ENCODE results near the gene C3orf62.
"Not testable (repeated sequence)": the region's sequence is repeated elsewhere in the genome, so short reads cannot be mapped to it uniquely, and the experiment has no call there.

Gene C3orf62

GRCh38 chr3:49266410-49267095 lies 10.5 kb downstream of the C3orf62 start:
- DNase-seq: no peak

GRCh38 chr3:49265661-49266386 lies 11.2 kb downstream of the C3orf62 start:
- DNase-seq: no peak

DNA sequence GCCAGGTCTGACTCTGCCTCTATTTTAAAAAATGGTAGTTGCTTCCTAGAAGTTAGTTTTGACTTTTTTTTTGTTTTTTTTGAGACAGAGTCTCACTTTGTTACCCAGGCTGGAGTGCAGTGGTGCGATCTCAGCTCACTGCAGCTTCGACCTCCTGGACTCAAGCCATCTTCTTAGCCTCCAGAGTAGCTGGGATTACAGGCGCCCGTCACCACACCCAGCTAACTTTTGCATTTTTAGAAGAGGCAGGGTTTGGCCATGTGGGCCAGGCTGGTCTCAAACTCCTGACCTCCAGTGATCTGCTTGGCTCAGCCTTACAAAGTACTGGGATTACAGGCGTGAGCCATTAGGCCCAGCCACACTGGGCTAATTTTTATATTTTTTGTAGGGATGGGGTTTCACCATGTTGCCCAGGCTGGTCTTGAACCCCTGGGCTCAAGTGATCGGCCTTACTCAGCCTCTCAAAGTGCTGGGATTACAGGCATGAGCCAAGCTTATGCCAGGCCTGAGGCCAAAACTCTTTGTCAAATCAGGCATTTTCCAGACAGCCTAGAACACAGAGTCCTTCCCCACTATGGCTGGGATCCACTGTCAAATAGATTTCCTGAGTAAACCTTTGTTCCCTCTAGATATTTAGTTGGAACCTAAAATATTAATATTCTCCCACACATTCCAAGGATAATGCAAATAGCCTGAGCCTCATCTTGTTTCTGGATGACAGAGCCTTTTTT lies 13.7 kb downstream of the C3orf62 start:
- DNase-seq: no peak

GRCh38 chr3:49260806-49261324 lies 16.2 kb downstream of the C3orf62 start:
- DNase-seq: peak; percentile 34

- no peak for DNase-seq
These were observed 19.8 kb downstream of the C3orf62 start for GRCh38 chr3:49257187-49257586.

DNA sequence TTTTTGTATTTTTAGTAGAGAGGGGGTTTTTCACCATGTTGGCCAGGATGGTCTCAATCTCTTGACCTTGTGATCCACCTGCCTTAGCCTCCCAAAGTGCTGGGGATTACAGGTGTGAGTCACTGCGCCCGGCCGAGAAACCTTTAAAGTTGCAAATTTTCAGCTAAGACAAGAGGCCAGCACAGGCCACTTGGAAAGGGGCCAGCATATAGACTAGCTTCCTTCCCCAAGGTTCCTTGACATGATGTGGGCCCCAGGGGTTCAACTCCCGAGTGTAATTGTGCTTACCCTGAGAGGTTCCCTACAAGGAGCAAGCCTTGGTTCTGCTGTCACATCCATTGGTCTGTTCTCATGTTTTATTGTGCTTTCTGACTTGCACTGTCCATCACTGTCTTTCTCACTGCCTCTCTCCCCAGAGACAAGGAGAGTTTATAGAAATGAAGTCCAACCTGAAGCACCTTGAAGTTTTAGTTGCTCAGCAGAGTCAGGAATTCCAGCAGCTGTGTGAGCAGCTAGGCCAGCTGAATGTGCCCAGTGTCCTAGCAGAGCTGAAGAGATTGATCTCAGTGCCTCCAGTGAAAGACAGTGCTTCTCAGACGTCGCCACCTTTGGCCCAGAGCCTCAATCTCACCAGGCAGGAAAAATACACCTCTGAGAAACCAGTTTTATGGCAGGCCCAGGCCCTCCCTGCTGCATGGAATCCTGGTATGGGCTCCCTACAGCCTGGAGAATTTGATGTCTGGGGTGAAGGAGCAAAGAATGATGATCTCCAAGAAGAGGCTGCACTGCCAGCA lies 21.1 kb downstream of the C3orf62 start:
- DNase-seq: no peak

GRCh38 chr3:49255112-49255511 lies 21.9 kb downstream of the C3orf62 start:
- no peak for DNase-seq

- DNase-seq: no peak
These were observed 23.5 kb downstream of the C3orf62 start for GRCh38 chr3:49253512-49253911.

DNA sequence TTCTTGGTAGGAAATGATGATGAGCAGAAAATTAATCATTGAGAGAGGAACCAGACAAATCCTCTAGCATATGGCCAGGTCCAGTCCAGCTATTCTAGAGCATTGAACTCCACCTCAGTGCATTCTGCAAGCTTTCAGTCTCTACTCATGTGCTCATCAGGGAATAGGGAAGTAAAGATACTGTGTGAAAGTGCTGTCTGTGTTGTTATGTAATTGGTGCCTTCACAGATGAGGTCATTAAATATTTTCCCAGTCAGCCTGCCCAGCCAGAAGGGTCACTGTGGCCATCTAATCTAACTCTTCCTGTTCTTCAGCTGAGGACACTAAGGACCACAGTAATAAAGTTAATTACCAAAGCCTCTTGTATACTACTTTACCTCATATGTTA lies 28.2 kb downstream of the C3orf62 start:
- peak; percentile 93 for DNase-seq

GRCh38 chr3:49244581-49245205 lies 32.3 kb downstream of the C3orf62 start:
- DNase-seq: peak; percentile 52

GRCh38 chr3:49240091-49240490 lies 36.9 kb downstream of the C3orf62 start:
- DNase-seq: peak; percentile 16

DNA sequence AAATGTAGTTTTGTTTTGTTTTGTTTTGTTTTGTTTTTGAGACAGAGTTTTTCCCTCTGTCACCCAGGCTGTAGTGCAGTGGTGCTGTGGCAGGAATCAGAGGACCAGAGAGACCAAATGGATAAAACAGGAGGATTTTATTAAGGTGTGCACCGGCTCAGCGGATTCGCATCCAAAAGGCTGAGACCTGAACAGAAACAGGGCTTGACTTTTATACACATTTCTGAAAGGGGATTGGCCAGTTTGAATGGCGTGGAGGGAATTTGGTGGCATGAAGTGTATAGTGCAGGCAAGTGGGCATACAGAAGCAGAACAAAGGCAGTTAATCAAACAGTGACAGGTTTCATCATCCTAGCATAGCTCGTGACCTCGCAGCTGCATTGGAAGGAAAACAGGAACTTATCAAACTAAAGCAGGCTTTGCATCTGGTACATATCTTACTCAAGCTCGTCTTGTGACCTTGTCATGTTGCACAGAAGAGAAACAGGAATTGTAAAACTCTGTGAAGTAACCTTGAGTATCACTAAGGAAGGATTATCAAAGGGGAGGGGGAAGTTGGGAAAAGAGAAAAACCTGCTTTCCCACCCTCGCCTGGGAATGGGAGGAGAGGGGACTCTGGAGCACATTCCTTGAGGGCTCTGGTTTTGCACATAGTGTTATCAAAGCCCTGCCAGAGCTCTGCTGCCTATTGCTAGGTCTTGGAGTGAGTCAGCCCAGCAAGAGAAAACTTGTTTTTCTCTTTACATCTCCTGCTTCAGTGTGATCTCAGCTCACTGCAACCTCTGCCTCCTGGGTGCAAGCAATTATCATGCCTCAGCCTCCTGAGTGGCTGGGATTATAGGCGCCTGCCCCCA lies 38.5 kb downstream of the C3orf62 start:
- DNase-seq: peak; percentile 97

DNA sequence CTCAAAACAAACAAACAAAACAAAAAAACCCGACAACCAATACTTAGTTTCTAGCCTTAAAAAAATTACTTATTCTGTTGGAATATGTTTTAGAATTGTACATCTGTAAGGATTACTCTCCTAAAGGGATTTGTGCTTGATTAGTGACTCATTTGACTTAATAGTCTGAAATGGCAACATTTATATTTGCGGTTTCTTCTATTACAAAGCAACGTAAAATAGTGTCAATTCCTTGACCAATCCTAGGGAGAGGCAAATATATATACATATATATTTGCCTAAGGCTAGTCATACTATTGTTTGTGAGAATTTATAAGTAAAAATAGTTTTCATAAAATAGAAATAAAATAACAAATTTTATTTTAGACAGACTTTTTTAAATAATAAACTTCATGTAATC lies 39.7 kb downstream of the C3orf62 start:
- no peak for DNase-seq

DNA sequence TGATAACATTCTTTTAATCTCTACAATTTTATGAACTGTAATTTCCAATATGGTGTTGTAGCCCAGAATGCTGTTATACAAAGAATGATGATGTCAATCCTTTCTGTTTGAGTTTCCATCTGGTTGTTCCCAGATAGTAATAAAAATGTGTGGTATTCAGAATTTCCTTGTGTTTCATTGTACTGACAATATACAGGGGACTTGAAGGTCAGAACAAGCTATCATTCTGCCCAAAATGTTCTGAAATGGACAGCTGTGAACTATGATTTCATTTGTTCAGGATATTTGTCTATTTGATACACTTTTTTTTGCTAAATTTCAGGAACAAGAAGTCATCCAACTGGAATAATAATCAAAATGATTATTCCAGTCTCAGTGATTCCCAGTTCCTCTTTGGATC lies 40.8 kb downstream of the C3orf62 start:
- DNase-seq: no peak

GRCh38 chr3:49228817-49229216 lies 48.2 kb downstream of the C3orf62 start:
- DNase-seq: not testable (repeated sequence)

- no peak for DNase-seq
These were observed 55.0 kb downstream of the C3orf62 start for GRCh38 chr3:49222002-49222401.

DNA sequence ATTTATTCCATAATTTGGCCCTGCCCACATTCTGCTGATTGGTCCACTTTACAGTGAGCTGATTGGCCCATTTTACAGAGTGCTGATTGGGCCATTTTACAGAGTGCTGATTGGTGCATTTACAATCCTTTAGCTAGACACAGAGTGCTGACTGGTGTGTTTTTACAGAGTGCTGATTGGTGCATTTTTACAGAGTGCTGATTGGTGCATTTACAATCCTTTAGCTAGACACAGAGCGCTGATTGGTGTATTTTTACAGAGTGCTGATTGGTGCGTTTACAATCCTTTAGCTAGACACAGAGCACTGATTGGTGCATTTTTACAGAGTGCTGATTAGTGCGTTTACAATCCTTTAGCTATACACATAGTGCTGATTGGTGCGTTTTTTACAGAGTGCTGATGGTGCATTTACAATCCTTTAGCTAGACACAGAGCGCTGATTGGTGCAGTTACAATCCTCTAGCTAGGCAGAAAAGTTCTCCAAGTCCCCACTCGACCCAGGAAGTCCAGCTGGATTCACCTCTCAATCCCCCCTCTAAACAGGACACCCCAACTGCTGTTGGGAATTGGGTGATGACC lies 56.0 kb downstream of the C3orf62 start:
- not testable (repeated sequence) for DNase-seq

DNA sequence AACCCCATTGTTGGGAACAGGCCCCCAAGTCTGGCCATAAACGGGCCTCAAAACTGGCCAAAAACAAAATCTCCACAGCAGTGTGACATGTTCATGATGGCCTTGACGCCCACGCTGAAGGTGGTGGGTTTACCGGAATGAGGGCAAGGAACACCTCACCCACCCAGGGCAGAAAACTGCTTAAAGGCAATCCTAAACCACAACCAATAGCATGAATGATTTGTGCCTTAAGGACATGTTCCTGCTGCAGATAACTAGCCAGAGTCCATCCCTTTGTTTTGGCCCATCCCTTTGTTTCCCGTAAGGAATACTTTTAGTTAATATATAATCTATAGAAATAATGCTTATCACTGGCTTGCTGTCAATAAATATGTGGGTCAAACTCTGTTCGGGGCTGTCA lies 57.9 kb downstream of the C3orf62 start:
- DNase-seq: no peak

Measured in suppressor macrophage treated with lipopolysaccharide for 4 hours (primary cell).